Calu3 (cell line): ENCODE results near the gene PVRIG. TPM values are rescaled to one million over a fixed set of nuclear protein-coding genes. Genes with fewer than 3 reads are reported as not detected.
A peak's percentile ranks its signal among the peaks of the same experiment; 100 is the strongest.
"Not testable (repeated sequence)": the region's sequence is repeated elsewhere in the genome, so short reads cannot be mapped to it uniquely, and the experiment has no call there.

Experiments
- BruUV-seq: library from RNA; stranded (reverse); fragments of 400-500 nt; replicated peaks from 2 replicates; lab custom pipeline; 2021; lab: Mats Ljungman, UMichigan
- CTCF ChIA-PET: fragments of 300-600 bp; sonication (Branson Sonifier 250); formaldehyde crosslinking; loops from one replicate; lab custom pipeline; 2022; ENCODE audit warnings: antibody characterized with exemption; lab: Charles Lee
- DNase-seq: peaks from one replicate; pipeline ENCODE4 v3.0.0; 2022
- H3K27ac Mint-ChIP-seq: one replicate; pipeline ENCODE4 v1.8.0; 2022; ENCODE audit warnings: mixed read lengths; ENCODE audit not compliant: unreplicated experiment
- H3K27me3 Mint-ChIP-seq: one replicate; pipeline ENCODE4 v1.8.0; 2022; ENCODE audit warnings: mixed read lengths; ENCODE audit not compliant: unreplicated experiment
- H3K36me3 Mint-ChIP-seq: one replicate; pipeline ENCODE4 v1.8.0; 2022; ENCODE audit warnings: mild to moderate bottlenecking, moderate library complexity, mixed read lengths; ENCODE audit not compliant: insufficient read depth, unreplicated experiment
- H3K4me1 Mint-ChIP-seq: one replicate; pipeline ENCODE4 v1.8.0; 2022; ENCODE audit warnings: mild to moderate bottlenecking, low read depth, mixed read lengths; ENCODE audit not compliant: unreplicated experiment
- H3K4me3 Mint-ChIP-seq: one replicate; pipeline ENCODE4 v1.8.0; 2022; ENCODE audit warnings: mild to moderate bottlenecking, low read depth, moderate library complexity, mixed read lengths; ENCODE audit not compliant: unreplicated experiment
- H3K9me3 Mint-ChIP-seq: one replicate; pipeline ENCODE4 v1.8.0; 2022; ENCODE audit warnings: low read depth, mixed read lengths; ENCODE audit not compliant: unreplicated experiment
- CTCF ChIP-seq: fragments of 200-600 bp; IDR thresholded peaks from one replicate; pipeline ENCODE4 v1.8.0; 2022; ENCODE audit warnings: antibody characterized with exemption; ENCODE audit not compliant: unreplicated experiment
- intact Hi-C: fragments of 100-400 bp; cut with micrococcal nuclease; formaldehyde crosslinking; loops from one replicate; pipeline ENCODE4 v1.10.0; 2022; ENCODE audit not compliant: unreplicated experiment
- total RNA-seq: library from RNA; stranded (reverse); gene quantifications from 2 replicates; pipeline ENCODE4 v1.2.3, GENCODE V29; 2022

Gene PVRIG
- total RNA-seq, 1 experiment from 2014 or later: not detected

GRCh38 chr7:100265851-100266250 lies 46.1 kb downstream of the PVRIG start:
- H3K27ac Mint-ChIP-seq, BruUV-seq, CTCF ChIA-PET, intact Hi-C loops, DNase-seq, H3K9me3 Mint-ChIP-seq, H3K27me3 Mint-ChIP-seq, H3K4me3 Mint-ChIP-seq: not testable (repeated sequence)
- H3K36me3 Mint-ChIP-seq: peaks cover 12% of the 10 kb centered on the region
- H3K4me1 Mint-ChIP-seq: peaks cover 14% of the 10 kb centered on the region

DNA sequence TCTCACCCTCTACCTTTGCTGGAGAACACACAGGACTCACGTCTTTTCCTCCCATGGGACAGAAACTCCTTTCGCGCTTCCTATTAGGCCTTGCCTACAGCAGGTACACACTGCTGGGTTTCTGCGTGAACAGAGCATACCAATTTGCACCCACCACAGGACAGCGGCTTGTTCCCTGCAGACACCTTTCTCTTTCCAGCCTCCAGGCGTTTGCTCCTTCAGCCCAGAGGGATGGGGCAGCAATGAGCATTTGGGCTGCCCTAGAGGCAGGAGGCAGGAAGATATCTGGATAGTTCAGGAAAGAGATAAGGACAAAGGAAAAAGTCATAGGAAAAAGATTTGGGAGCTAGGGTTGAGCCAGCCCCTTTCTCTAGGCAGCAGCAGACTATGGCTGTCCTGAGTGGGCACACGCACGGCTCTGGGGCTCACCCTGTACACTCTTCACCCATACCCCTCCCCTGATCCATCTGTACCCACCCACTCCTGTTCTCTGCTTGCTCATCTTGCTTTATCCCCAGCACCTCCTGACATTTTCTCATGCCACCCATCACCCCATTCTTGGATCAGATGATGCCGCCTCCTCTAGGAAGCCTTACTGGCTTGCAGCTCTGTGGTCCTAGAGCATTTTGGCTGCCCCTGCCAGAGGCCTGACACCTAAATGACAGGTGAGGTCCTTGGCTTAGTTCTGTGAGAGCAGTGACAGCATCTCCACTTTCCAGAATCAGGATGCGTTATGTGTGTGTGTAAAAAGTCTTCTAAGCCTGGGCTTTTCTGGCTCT lies 47.0 kb downstream of the PVRIG start:
- Mint-ChIP-seq H3K9me3 (no peaks in the 10 kb centered on the region), H3K27me3 (no peaks in the 10 kb centered on the region), H3K4me1 (peaks cover 14% of the 10 kb centered on the region), H3K4me3 (no peak overlapping the region), H3K27ac (no peak overlapping the region), H3K36me3 (peaks cover 19% of the 10 kb centered on the region)
- no TSS peak for BruUV-seq
- no peak for TF ChIP-seq CTCF
- intact Hi-C loops: no loop called here
- no peak for DNase-seq
- CTCF ChIA-PET: no interaction called here

- TF ChIP-seq CTCF: no peak
- DNase-seq: no peak
- no TSS peak for BruUV-seq
- peaks cover 19% of the 10 kb centered on the region for H3K36me3 Mint-ChIP-seq
- peaks cover 14% of the 10 kb centered on the region for H3K4me1 Mint-ChIP-seq
- no peaks in the 10 kb centered on the region for H3K9me3 Mint-ChIP-seq
- no peaks in the 10 kb centered on the region for H3K27me3 Mint-ChIP-seq
- intact Hi-C loops: no loop called here
- CTCF ChIA-PET: no interaction called here
- H3K4me3 Mint-ChIP-seq: no peak overlapping the region
- H3K27ac Mint-ChIP-seq: no peak overlapping the region
Observed at GRCh38 chr7:100267648-100268047, 47.9 kb downstream of the PVRIG start.

DNA sequence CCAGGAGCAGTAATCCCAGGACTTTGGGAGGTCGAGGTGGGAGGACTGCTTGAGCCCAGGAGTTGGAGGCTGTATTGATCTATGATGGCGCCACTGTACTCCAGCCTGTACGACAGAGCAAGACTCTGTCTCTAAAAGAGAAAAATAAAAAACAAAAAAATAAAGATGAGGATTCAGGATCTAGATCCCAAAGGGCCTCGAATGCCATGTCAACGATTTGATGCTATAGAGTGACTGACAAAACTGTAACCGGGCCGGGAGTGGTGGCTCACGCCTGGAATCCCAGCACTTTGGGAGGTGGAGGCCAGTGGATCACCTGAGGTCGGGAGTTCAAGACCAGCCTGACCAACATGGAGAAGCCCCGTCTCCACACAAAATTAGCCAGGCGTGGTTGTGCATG lies 49.1 kb downstream of the PVRIG start:
- Mint-ChIP-seq H3K36me3 (peaks cover 19% of the 10 kb centered on the region), H3K4me3 (peak overlapping the region; percentile 67), H3K4me1 (peaks cover 14% of the 10 kb centered on the region)
- BruUV-seq, CTCF ChIA-PET, intact Hi-C loops, H3K9me3 Mint-ChIP-seq, H3K27ac Mint-ChIP-seq, DNase-seq, H3K27me3 Mint-ChIP-seq: not testable (repeated sequence)

GRCh38 chr7:100269306-100270045 lies 49.7 kb downstream of the PVRIG start:
- peak overlapping the region; percentile 67 for H3K4me3 Mint-ChIP-seq
- peak; percentile 54 for DNase-seq
- peaks cover 14% of the 10 kb centered on the region for H3K4me1 Mint-ChIP-seq
- CTCF ChIA-PET: interaction anchor here (1.8 kb wide), 1 partner anchor 15 kb away, joined by 4 read pairs; no protein-coding TSS in a partner anchor
- peaks cover 19% of the 10 kb centered on the region for H3K36me3 Mint-ChIP-seq
- H3K27ac Mint-ChIP-seq: peak overlapping the region; percentile 63
- intact Hi-C loops, H3K9me3 Mint-ChIP-seq, BruUV-seq, H3K27me3 Mint-ChIP-seq: not testable (repeated sequence)

DNA sequence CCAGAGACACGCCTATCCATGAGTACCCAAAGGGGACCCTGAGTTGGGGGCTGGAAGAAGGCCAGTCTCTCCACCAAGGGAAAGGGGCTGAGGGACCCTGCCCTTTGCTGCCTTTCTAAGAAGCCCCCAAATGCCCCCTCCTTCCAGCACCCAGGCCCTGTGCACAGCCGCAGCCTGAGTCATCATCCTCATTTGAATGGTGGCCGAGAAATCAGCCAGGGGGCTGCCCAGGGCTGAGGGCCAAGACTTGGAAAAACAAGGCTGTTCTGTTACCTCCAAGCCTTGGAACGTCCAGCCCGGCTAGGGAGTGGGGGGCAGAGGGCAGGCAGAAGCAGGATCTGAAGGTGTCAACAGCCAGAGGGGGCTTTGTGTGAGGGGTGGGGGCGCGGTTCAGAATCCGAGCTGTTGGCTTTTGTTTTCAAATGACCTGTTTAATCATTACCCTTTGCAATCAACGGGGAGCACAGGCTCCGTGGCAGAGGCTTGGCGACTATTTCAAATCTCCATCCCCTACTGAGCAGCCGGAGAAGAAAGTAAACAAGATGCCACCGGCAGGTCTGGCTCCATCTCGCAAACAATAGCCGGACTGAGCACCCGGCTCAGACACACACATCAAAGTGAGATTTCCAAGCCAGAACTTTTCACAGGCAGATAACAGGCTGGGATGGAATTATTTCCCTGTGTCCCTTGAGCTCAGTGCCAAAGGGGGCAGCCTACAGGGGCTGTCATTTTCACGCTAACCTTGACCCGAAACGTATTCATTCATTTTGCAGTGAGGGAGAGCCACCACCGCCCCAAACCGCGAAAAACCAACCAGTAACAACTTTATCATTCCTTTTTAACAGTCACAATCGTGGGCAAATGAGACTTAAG lies 50.5 kb downstream of the PVRIG start:
- peaks cover 14% of the 10 kb centered on the region for H3K4me1 Mint-ChIP-seq
- DNase-seq: peak; percentile 30
- CTCF ChIA-PET: interaction anchor here (1.8 kb wide), 1 partner anchor 15 kb away, joined by 4 read pairs; no protein-coding TSS in a partner anchor
- intact Hi-C loops, H3K27me3 Mint-ChIP-seq, H3K9me3 Mint-ChIP-seq: not testable (repeated sequence)
- peak overlapping the region; percentile 63 for H3K27ac Mint-ChIP-seq
- H3K36me3 Mint-ChIP-seq: peaks cover 19% of the 10 kb centered on the region
- peak overlapping the region; percentile 67 for H3K4me3 Mint-ChIP-seq
- BruUV-seq: TSS peak; percentile 37
